ENCODE data around the gene PTPN14. TPM values are rescaled to one million over a fixed set of nuclear protein-coding genes. Genes with fewer than 3 reads are reported as not detected.

The PTPN14 gene
- polyA plus RNA-seq, 1 experiment: 34.2 TPM

GRCh38 chr1:214300149-214300780 lies 251.1 kb downstream of the PTPN14 start:
- ChIA-PET CTCF (interaction anchor here (0.6 to 2.6 kb wide), 6 partner anchors 32 to 1192 kb away, joined by 3 to 15 read pairs (median 6); no protein-coding TSS in a partner anchor), POLR2A (interaction anchor here (0.7 kb wide), 1 partner anchor 19 kb away, joined by 3 read pairs; the partner anchor contains the start of gene SMYD2)
- Histone ChIP-seq H3K27ac (ENCODE audit: low read depth, low read length) (no peak overlapping the region), H3K27me3 (ENCODE audit: control insufficient read depth, insufficient read depth, low read length) (no peaks in the 10 kb centered on the region), H3K4me3 (ENCODE audit: low read depth, low read length) (no peak overlapping the region), H3K9me3 (ENCODE audit: control insufficient read depth, insufficient read depth, low read length) (no peaks in the 10 kb centered on the region)
- no peak for TF ChIP-seq CTCF (IDR thresholded peaks at IDR 0.05; ENCODE audit: low read depth, low read length)
- no peak for DNase-seq (ENCODE audit: low read depth, low spot score)

Other genes starting within 250 kb of the PTPN14 start
- gene CENPF, start 51.6 kb upstream of the PTPN14 start, polyA plus RNA-seq (2011; rRNA removed): 11.1 and 17.5 TPM in 2 replicates

All from AG04450 (cell line).